ENCODE results near the gene KIDINS220.

The KIDINS220 gene

DNA sequence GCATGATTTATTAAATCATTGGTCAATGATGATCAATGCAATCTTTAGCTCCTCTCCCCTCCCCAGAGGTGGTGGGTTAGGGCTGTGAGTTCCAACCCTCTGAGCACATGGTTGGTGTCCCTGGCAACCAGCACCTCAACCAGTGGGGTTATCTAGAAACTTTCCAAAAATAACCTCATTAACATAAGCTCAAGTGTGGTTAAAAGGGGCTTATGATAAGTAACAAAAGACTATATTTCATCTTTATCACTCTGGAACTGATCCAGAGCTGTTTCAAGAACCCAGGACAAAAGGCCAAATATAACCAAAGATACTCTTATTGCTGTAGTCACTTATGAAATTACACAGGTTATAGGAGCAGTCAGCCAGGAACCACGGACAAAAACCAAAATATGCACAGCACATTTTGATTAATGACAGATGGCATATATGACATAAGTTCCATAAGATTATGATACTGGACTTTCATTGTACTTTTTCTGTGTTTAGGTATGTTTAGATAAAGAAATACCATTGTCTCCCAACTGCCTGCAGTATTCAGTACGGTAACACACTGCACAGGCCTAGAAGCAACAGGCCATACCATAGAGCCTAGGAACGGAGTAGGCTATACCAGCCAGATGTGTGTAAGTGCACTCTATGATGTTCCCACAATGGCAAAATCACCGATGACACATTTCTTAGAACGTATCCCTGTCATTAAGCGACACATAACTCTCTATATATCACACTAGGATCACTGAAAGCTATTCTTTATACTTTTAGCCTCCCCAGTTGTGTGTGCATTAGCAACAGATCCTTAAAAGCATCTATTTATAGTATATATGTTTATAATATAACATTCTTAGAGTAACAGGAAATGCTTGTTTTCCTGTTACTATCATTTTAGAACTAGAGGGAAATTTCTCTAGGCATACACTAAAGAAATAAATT is 31.9 kb downstream of the KIDINS220 start:
- no peak for DNase-seq (ENCODE audit: low read depth)

DNA sequence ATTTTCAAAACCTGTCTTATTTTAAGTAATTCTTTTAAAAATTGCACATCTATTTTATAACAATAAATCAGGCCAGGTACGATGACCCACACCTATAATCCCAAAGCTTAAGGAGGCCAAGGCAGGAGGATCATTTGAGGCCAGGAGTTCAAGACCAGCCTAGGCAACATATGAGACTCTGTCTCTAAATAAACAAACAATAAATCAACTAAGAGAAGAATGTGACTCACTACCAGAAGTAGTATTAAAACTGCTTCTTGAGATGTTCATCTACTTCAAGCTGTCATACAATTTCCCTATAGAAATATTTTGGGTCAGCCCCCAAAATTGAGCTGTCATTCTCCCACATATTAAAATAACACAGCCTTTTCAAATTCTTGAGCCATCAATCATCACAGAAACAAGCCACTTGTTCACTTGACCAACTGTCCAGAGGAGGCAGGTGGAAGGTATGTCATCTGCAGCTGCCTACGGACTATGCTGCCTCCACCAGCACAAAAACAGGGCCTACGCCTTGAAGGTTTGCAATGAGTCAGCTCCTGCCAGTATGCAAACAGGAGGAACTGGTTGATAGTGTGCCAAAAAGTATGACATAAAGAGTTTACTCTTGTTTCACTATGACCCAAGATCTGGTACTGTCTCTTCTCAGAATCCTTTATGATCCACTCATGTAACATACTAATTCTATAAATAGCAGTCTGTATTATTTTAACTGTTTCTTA is 33.6 kb downstream of the KIDINS220 start:
- DNase-seq (ENCODE audit: low read depth): peak; percentile 93

DNA sequence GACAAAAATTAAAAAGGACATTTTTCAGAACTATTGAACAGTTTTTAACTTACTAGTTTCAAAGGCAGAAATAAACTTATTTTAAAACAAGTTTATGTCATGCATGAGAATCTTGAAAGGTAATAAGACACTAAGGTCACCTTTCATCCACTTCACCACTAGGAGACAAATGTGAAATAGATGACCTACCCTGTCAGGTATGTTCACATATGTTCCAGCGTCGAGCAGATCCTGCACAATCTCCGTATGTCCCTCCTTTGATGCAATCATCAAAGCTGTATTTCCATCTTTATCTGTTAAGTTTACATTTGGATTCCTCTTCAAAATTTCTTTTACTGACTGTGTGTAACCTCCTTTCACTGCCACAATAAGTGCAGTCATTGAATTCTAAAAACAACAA is 34.7 kb downstream of the KIDINS220 start:
- no peak for DNase-seq (ENCODE audit: low read depth)

DNA sequence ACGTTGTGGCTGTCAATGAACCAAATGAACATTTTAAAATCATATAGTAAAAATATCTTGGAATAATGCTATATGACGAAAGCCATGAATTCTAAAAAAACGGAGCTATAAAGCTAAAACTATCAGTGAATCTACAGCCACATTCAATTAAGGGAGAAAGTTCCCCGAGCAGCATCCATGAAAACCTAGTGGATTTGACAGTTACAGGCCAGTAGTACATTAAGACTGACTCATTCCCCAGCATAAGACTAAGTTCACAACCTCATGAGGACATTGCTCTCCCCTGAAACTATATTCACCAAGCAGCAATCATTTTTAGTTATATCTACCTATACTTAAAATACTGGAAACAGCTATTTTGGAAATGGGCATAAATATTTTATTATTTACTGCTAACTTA is 36.6 kb downstream of the KIDINS220 start:
- DNase-seq (ENCODE audit: low read depth): no peak

DNA sequence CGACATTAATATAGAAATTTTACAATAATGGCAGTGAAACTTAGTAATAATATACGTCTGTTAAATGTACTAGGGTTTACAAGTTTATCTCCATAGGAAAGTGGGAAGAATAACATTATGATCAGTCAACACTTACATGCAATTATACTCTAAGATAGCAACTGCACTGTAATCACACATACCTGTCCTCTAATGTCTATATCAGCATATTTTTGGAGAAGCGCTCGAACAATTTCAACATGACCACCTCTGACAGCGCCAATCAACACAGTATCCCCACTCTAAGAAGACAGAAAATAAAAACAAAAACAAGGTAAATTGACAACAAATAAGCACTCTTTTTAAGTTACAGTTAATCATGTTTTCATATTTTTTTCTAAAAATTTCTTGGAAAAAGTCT is 37.2 kb downstream of the KIDINS220 start:
- DNase-seq (ENCODE audit: low read depth): no peak

DNA sequence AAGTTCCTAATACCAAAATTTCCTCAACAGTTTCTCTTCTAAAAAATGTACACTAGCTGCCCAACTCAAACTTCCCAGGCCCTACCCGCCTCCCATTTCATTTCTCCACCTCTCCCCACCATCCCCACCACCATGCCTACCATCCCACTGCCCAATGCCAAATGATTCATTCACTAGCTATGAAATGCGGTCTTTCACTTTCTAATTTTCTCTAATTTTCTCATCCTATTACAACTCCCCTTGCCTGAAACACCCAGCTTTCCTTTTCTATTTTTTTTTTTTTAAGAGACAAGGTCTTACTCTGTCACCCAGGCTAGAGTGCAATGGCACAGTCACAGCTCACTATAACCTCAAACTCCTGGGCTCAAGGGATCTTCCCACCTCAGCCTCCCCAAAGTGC is 38.4 kb downstream of the KIDINS220 start:
- DNase-seq (ENCODE audit: low read depth): no peak

DNA sequence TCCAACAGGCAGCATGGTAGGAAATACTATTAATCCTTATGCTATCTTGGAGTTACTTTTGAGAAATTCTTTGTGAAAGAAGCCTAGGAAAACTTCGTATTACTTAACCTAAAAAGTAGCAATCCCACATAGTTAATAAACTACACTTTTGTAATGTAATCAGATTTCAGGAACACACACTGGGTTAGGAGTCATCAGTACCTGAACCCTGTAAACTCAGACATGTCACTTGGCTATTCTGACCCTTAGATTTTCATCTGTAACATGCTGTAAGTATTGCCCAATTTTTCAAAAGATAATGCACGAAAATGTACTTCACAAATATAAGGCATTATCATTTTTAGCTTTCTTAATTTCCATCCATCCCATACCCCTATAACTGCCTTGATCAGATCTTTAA is 39.0 kb downstream of the KIDINS220 start:
- DNase-seq (ENCODE audit: low read depth): no peak

DNA sequence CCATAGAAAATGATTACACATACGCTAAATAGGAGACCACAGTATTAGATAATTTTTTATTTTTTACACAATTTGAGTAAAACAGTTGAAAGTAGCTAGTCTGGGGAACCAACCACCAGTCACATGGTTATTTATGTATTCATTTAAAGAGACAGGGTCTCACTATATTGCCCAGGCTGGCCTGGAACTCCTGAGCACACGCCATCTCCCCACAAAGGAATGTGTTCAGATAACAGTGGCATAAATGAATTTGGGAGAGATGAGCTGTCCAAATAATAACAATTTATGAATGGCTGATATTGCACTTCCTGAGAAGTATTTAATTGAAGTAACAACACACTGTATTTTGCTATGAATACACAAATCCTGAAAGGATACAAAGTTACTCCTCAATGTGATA is 39.7 kb downstream of the KIDINS220 start:
- DNase-seq (ENCODE audit: low read depth): no peak

DNA sequence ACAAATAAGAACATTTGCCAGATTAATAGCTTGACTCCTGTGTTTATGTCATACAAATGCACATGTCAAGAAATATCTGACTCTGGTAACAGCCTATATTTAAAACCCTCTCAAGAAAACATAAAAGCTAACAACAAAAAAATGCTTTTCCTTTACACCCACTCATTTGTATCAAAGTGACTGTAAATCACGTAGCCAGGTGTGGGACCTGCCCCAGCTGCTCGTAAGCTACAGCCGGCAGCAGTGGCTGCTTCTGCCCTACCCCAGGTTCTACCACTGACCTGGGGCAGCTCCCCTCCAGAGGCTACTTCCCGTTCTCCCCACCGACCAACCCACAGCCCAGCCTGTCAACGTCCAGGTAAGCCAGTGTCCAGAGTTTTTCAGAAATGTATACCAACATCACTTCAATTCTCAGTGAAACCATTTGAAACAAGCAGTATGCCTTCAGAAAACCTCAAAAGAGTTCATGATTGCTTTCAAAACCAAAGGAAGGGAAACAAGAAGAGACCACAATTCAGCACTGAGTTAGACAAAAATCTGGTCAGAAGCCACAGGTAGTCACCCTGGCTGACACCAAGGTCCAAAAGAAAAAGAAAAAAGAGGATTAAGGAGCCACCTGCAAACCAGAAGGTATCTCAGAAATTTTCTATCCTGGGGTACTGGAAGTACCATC is 40.4 kb downstream of the KIDINS220 start:
- DNase-seq (ENCODE audit: low read depth): no peak

DNA sequence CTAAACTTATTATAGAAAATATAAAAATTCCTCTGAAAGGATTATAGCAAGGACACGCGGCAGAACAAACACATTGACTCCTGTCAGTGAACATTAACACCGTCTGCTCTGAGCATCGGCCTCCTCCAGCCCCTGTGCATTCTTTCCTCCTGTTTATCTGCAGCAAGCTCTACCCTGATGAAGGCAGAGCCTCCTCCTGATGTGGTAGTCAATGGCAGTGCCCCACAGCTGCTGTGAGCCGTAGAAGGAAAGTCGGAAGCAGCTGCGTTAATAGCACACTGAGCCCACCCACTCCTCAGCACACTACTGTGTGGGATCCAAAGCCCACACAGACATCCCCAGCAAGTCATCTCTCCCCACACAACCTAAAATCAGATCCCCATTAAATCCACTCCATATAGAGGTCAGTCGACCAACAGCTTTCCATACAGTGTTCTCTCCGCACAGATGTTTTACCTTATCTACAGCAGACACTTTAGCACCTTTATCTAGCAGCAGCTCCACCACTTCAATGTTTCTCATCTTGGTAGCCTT is 41.0 kb downstream of the KIDINS220 start:
- no peak for DNase-seq (ENCODE audit: low read depth)

DNA sequence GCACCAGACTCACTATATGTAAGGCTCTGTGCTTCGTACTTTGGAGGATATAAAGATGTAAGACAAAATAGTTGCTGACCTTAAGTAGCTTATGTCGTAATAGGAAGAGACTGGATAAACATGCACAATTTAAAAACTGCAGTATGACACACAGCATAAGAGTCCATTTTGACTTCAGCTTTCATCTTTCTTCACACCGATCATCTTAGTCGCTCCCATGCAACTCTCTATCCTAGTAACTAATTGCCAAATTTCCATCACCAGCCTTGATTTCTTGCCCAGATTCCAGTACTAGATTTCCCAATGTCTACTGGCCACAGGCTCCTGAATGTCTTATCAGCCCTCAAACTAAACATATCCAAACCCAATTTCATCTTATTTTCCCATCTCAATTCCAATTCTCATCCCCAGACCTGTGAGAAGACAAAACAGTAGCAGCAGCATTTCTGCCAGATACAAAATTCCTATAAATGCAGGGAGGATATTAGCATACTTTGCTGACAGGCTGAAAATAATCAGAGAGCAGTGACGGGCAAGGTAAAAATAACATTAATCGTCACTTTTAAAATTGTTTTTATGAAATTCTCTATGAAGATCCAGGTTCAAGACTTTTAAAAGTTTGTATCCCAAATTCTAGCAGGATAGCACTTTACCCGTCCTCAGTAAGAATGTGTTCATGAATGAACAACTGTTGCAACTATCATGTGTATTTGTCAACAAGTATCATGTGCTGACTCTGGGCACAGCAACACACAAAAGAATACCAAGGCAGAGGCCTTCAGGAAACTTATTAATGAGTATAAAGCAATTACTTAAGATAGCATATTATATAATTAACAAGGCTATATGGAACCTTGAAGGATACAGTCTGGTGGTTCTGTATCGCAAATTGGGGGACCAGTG is 42.2 kb downstream of the KIDINS220 start:
- DNase-seq (ENCODE audit: low read depth): no peak

DNA sequence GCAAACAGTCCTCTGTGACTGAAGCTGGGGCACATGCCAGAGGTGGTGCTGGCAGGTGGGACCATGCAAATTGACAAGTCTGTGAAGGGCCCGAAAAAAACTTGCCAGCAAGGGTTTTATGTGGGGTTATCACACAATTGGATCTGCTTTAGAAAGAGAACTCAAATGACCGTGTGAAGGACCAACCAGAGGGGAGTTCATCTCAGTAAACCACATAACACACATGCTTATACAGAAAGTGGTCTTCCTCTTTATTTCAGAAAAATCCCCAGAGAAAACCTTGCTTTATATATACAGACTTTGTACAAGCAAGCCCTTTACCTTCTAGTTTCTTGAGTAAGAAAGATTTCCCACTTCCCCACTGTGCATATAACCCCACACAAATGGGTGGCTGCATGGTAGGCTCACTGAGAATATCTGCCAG is 46.7 kb downstream of the KIDINS220 start:
- DNase-seq (ENCODE audit: low read depth): no peak

DNA sequence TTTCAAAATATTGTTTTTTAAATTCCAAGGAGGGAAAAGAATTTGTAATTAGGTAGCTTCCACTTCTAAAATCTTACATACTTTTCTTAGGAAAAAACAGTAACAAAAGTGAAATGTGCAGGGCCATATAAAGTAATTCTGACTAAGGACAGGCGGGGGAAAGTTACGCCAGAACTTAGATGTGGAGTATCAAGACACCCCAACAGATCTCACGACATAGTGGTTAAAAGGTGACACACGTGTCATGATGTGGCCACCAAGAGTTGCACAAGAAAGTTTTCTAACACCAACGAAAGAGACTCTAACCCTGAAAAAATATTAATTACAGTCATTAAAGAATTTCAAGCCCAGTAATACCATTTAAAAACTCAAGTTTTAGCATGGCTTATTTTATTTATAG is 51.0 kb downstream of the KIDINS220 start:
- no peak for DNase-seq (ENCODE audit: low read depth)

DNA sequence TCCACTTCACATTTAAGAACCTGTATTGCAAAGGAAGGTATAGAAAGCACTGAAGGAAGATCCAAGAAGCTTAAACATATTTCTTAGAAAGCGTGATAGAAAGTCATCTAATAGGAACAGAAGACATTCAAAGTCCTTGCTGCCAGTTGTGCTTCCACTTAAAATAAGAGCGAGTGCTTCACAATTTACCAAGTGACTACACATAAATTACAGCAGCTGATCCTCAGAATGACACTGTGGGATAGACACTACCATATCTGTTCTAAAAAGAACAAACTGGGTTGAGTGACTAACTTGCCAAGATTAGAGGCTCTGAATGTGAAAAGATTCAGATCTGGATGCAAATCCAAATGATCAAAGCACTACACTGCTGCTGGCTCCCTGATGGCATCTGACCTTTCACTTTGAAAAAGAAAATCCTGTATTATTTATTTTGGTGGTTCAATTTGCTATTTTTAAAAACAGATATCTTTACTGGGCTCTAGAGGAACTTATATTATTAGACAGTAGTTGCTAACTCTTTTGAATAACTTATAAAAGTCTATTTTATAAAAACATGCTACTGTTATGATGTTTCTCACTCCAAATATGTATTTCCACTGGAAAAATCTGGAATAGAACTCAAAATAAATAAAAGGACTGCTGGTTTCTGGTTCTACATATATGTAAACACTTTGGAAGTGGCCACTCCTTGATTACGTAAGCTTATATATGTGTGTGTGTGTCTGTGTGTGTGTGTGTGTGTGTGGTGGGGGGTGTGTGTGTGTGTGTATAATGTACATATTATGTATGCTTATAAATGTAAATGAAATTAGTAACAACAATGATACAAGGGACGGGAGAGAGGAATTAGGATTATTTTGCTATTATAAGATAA is 57.4 kb downstream of the KIDINS220 start:
- no peak for DNase-seq (ENCODE audit: low read depth)

DNA sequence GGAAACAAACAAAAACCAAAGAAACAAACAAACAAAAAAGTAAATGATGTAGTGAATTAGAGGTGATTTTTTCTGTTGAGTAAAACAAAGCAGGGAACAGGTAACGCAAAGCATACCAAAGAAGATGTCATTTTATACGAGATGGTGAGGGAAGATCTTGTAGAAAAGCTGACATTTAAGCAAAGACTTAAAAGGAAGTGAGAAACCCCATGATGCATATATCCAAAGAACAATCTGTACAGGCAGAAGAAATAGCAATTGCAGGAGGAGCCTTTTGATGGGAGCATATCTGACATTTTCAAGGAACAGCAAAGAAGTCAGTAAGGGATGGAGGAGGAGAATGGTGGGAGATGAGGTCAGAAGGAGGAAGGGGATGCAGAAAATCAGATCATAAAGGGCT is 63.0 kb downstream of the KIDINS220 start:
- DNase-seq (ENCODE audit: low read depth): no peak

DNA sequence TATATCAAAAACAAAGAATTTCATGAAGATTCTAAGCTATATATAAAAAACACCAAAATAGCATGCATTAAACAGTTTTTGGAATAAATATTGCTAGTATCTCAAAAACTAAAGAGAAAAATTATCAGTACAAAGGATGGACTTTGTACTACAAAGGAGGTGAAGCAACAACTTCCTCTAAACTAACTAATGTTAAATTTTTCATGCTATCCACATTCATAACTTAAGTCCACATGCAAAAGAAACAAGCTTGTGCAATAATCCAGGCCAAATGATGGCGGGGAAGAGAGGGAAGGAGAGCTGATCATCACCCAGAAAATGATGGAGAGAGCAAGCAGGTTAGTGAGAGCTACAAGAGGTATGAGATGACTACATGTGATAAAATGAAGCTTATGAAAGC is 70.1 kb downstream of the KIDINS220 start:
- DNase-seq (ENCODE audit: low read depth): no peak

DNA sequence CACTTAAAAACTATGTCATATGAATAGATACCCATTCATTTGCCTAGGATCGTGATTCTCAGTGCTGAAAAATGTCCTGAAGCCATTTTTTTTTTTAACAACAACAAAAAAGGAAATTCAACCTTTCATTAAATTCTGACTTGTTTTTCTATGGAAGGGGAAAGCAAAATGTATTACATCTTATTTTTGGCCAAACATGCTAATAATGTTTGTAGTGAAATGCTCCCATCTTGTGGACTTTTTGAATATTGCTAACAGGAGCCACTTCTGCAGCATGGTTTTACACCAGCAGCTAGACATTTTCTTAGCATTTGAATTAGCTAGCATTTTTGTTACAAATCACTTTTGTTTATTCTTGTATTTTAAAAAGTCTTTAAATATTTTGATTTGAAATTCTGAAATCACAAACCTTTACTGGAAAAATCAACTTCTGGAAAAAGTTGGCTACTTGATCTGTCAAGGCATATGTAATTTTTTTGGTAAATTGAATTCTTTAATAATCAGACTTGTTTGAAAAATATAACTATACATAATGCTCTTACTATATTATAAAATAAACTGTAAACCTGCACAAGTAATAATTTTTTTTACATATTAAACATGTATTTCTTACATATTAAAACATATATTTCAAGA is 75.8 kb downstream of the KIDINS220 start:
- peak; percentile 33 for DNase-seq (ENCODE audit: low read depth)

DNA sequence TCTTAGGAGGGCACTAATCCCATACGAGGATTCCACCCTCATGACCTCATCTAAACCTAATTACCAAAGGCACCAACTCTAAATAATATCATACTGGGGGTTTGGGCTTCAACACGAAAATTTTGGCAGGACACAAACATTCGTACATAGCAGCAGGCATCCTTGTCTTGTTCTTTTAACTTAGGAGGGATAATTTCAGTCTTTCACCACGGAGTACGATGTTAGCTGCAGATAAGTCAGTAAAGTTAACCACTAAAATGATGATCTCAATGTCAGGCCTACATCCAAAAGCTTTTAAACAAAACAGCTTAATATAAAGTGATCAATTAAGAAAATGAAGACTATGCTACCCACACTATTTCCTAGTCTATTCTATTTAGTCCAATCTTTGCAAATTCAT is 80.7 kb downstream of the KIDINS220 start:
- DNase-seq (ENCODE audit: low read depth): no peak

DNA sequence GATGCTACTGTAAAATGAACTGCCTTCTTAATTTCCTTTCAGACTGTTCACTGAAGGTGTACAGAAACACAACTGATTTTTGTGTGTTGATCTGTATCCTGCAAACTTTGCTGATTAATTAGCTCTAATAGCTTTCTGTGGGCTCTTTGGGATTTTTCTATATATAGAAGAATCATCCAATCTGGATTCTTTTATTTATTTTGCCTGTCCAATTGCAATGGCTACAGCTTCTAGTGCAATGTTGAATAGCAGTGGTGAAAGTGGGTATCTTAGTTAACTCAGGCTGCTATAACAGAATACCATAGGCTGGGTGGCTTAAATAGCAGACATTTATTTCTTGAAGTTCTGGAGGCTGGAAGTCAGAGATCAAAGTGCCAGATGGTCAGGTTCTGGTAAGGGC is 81.2 kb downstream of the KIDINS220 start:
- no peak for DNase-seq (ENCODE audit: low read depth)
